C4-2B (cell line): Measurements from ENCODE around the gene TMEM44.

ENCODE experiments used
- CTCF ChIP-seq: fragments of 450-650 bp; conservative IDR thresholded peaks from 2 replicates; pipeline ENCODE4 v1.5.1; 2017; ENCODE audit warnings: mild to moderate bottlenecking
- ZFX ChIP-seq: fragments of 450-650 bp; IDR thresholded peaks from 2 replicates; pipeline ENCODE4 v1.6.1; 2017

GRCh38 chr3:194609601-194610000, 23.6 kb downstream of the TMEM44 start:
- TF ChIP-seq CTCF (no peak), ZFX (no peak)
